IMR-90 (cell line): ENCODE results near the gene ZNF335. TPM values are rescaled to one million over a fixed set of nuclear protein-coding genes. Genes with fewer than 3 reads are reported as not detected.
"Not testable (repeated sequence)": the region's sequence is repeated elsewhere in the genome, so short reads cannot be mapped to it uniquely, and the experiment has no call there.

Experiments used
- ATAC-seq: fragments of 200-7000 bp; cut with Tn5 transposase; 2 replicates; pipeline ENCODE4 v1.9.1; 2020; ENCODE audit warnings: low read depth, mild to moderate bottlenecking, moderate library complexity
- BruUV-seq: library from RNA; stranded (reverse); fragments of 400-500 nt; replicated peaks from 2 replicates; lab custom pipeline; 2021; lab: Mats Ljungman, UMichigan
- CTCF ChIA-PET: fragments of 300-600 bp; formaldehyde crosslinking; extraction: SDS; loops from one replicate; lab custom pipeline; 2021; ENCODE audit warnings: antibody characterized with exemption; lab: Yijun Ruan, JAX
- POLR2A ChIA-PET: fragments of 300-600 bp; sonication (Branson Sonifier 250); formaldehyde crosslinking; loops from one replicate; lab custom pipeline; 2022; ENCODE audit warnings: antibody characterized with exemption; ENCODE audit not compliant: unreplicated experiment; lab: Charles Lee
- DNase-seq: peaks from one replicate; pipeline ENCODE4 v3.0.0; 2013
- H2AFZ ChIP-seq: replicated peaks from 2 replicates; pipeline ENCODE3; 2013; ENCODE audit warnings: low read length, mild to moderate bottlenecking; ENCODE audit not compliant: poor library complexity
- H2AK5ac ChIP-seq: 2 replicates; pipeline ENCODE4 v1.6.1; 2013; ENCODE audit warnings: low read depth, low read length, inconsistent platforms
- H2AK9ac ChIP-seq: replicated peaks from 2 replicates; pipeline ENCODE3; 2013; ENCODE audit warnings: mild to moderate bottlenecking, low read depth, low read length, moderate library complexity; ENCODE audit not compliant: poor library complexity
- H2BK120ac ChIP-seq: 2 replicates; pipeline ENCODE4 v1.6.1; 2013; ENCODE audit warnings: low read depth, low read length, inconsistent platforms
- H2BK15ac ChIP-seq: 3 replicates; pipeline ENCODE4 v1.6.1; 2013; ENCODE audit warnings: low read depth, low read length, inconsistent platforms
- H2BK20ac ChIP-seq: 2 replicates; pipeline ENCODE4 v1.6.1; 2013; ENCODE audit warnings: low read depth, mild to moderate bottlenecking, inconsistent platforms, low read length, moderate library complexity
- H2BK5ac ChIP-seq: 2 replicates; pipeline ENCODE4 v1.6.1; 2013; ENCODE audit warnings: mild to moderate bottlenecking, low read depth, low read length, inconsistent platforms; ENCODE audit not compliant: poor library complexity, severe bottlenecking
- H3K14ac ChIP-seq: replicated peaks from 2 replicates; pipeline ENCODE4 v1.6.1; 2013; ENCODE audit warnings: low read depth, low read length, inconsistent platforms
- H3K18ac ChIP-seq: 2 replicates; pipeline ENCODE4 v1.6.1; 2013; ENCODE audit warnings: low read depth, low read length, control low read depth
- H3K23ac ChIP-seq: 2 replicates; pipeline ENCODE4 v1.6.1; 2013; ENCODE audit warnings: low read depth, low read length, inconsistent platforms
- H3K27ac ChIP-seq: 2 replicates; pipeline ENCODE4 v1.5.1; 2013; ENCODE audit warnings: mild to moderate bottlenecking, control low read depth, low read length; ENCODE audit not compliant: insufficient read depth
- H3K27me3 ChIP-seq: 2 replicates; pipeline ENCODE4 v1.6.1; 2013; ENCODE audit warnings: low read length; ENCODE audit not compliant: control insufficient read depth, insufficient read depth
- H3K36me3 ChIP-seq: 2 replicates; pipeline ENCODE4 v1.6.1; 2013; ENCODE audit warnings: low read length, mixed read lengths; ENCODE audit not compliant: control insufficient read depth, insufficient read depth
- H3K4ac ChIP-seq: 2 replicates; pipeline ENCODE4 v1.6.1; 2013; ENCODE audit warnings: low read depth, low read length, inconsistent platforms
- H3K4me1 ChIP-seq: 2 replicates; pipeline ENCODE4 v1.6.1; 2013; ENCODE audit warnings: low read length, mixed read lengths; ENCODE audit not compliant: control insufficient read depth, insufficient read depth
- H3K4me2 ChIP-seq: 2 replicates; pipeline ENCODE4 v1.6.1; 2013; ENCODE audit warnings: low read depth, mild to moderate bottlenecking, control low read depth, low read length, moderate library complexity
- H3K4me3 ChIP-seq: 2 replicates; pipeline ENCODE4 v1.5.1; 2013; ENCODE audit warnings: low read depth, mild to moderate bottlenecking, control low read depth, low read length, moderate library complexity; ENCODE audit not compliant: insufficient read depth
- H3K56ac ChIP-seq: 2 replicates; pipeline ENCODE4 v1.6.1; 2013; ENCODE audit warnings: low read length, inconsistent platforms; ENCODE audit not compliant: insufficient read depth; ENCODE audit errors: extremely low read depth
- H3K79me1 ChIP-seq, 2 experiments: 2 replicates each; pipeline ENCODE4 v1.6.1; 2013; ENCODE audit warnings: low read length in 2 of 2, inconsistent platforms in 1 of 2, low read depth in 1 of 2
- H3K9ac ChIP-seq: 2 replicates; pipeline ENCODE4 v1.6.1; 2013; ENCODE audit warnings: low read depth, low read length, control low read depth
- H3K9me1 ChIP-seq: 2 replicates; pipeline ENCODE4 v1.6.1; 2013; ENCODE audit warnings: low read length, inconsistent platforms; ENCODE audit not compliant: insufficient read depth
- H3K9me3 ChIP-seq: 2 replicates; pipeline ENCODE4 v1.6.1; 2013; ENCODE audit warnings: low read length; ENCODE audit not compliant: control insufficient read depth, insufficient read depth
- H4K20me1 ChIP-seq: 2 replicates; pipeline ENCODE4 v1.6.1; 2013; ENCODE audit warnings: low read length, inconsistent platforms; ENCODE audit not compliant: insufficient read depth
- H4K5ac ChIP-seq: 2 replicates; pipeline ENCODE4 v1.6.1; 2013; ENCODE audit warnings: mild to moderate bottlenecking, low read depth, low read length, control low read depth
- H4K8ac ChIP-seq, 2 experiments: 2 replicates each; pipeline ENCODE4 v1.6.1; 2013; ENCODE audit warnings: low read depth in 2 of 2, low read length in 2 of 2, control low read depth in 1 of 2, inconsistent platforms in 1 of 2
- H4K91ac ChIP-seq: 2 replicates; pipeline ENCODE4 v1.6.1; 2013; ENCODE audit warnings: low read depth, low read length, inconsistent platforms; ENCODE audit not compliant: insufficient read depth
- WGBS, 2 experiments: methylation state at CpG; one replicate each; pipeline versions ENCODE4 v1.1.5 to v1.1.7; 2013; ENCODE audit warnings: missing lambda C conversion rate in 2 of 2; ENCODE audit not compliant: insufficient read length in 1 of 2; ENCODE audit errors: extremely low coverage in 2 of 2; 5-methylcytosine and 5-hydroxymethylcytosine counted together
- dilution Hi-C: fragments of 300-500 bp; cut with HindIII; formaldehyde crosslinking; loops from one replicate; pipeline ENCODE4 v1.14.3; 2018; ENCODE audit warnings: low sequenced_read_pairs; ENCODE audit not compliant: unreplicated experiment
- in situ Hi-C: fragments of 300-500 bp; cut with MboI; formaldehyde crosslinking; loops from 3 replicates; pipeline ENCODE4 v1.14.3; 2019; ENCODE audit warnings: low sequenced_read_pairs, inconsistent platforms, mixed read lengths
- intact Hi-C: fragments of 100-400 bp; cut with micrococcal nuclease; formaldehyde crosslinking; loops from 2 replicates; pipeline ENCODE4 v1.10.0; 2022
- polyA plus RNA-seq, 3 experiments: library from polyadenylated mRNA; depleted of rRNA; stranded (reverse); fragments of >200 nt; gene quantifications; 2 replicates each; pipeline ENCODE4 v1.2.3, GENCODE V29; 2012; ENCODE audit warnings: low replicate concordance in 1 of 3
- total RNA-seq: library from RNA; depleted of rRNA; stranded (reverse); fragments of >200 nt; gene quantifications from 2 replicates; pipeline ENCODE4 v1.2.3, GENCODE V29; 2012

The ZNF335 gene
- total and polyA plus RNA-seq, 2 of the 4 experiments (the other 2 are of a cell fraction), result 11.8 to 17.8 TPM

- H3K9ac ChIP-seq, H3K4me2 ChIP-seq, H3K4me3 ChIP-seq, H2AFZ ChIP-seq, H3K9me1 ChIP-seq, H3K4me1 ChIP-seq, H3K27me3 ChIP-seq, H3K23ac ChIP-seq, H2AK5ac ChIP-seq, dilution Hi-C loops, H2BK20ac ChIP-seq, H2BK5ac ChIP-seq, H3K27ac ChIP-seq, H2AK9ac ChIP-seq, ATAC-seq, H4K8ac ChIP-seq, intact Hi-C loops, H4K91ac ChIP-seq, H4K5ac ChIP-seq, H2BK15ac ChIP-seq, H3K9me3 ChIP-seq, BruUV-seq, H2BK120ac ChIP-seq, H3K79me1 ChIP-seq, in situ Hi-C loops, POLR2A ChIA-PET, H3K4ac ChIP-seq, CTCF ChIA-PET, H3K56ac ChIP-seq, DNase-seq, H4K20me1 ChIP-seq, H3K14ac ChIP-seq, H3K18ac ChIP-seq: not testable (repeated sequence)
- WGBS, 2 experiments, result no CpG with 5 or more reads among the region's 10 CpGs
- peaks cover 68% of the 10 kb centered on the region for H3K36me3 ChIP-seq
These were observed 15.7 kb downstream of the ZNF335 start for GRCh38 chr20:45956326-45956725.
